H1 (cell line): ENCODE measurements around the gene PRADC1. TPM values are rescaled to one million over a fixed set of nuclear protein-coding genes. Genes with fewer than 3 reads are reported as not detected.

Experiments
- FOSL1 ChIP-seq: IDR thresholded peaks from 2 replicates; pipeline ENCODE4 v1.6.1; 2011; ENCODE audit warnings: mild to moderate bottlenecking, low read depth, low read length, moderate library complexity; ENCODE audit not compliant: insufficient read depth
- HDAC6 ChIP-seq: IDR thresholded peaks from one replicate; pipeline ENCODE4 v1.7.1; 2012; ENCODE audit warnings: low read depth, mild to moderate bottlenecking, inconsistent platforms, low read length, moderate library complexity
- RFX5 ChIP-seq: IDR thresholded peaks from 2 replicates; pipeline ENCODE4 v1.6.1; 2011; ENCODE audit warnings: low read depth, low read length, improper control_type of control experiment, borderline replicate concordance
- SP4 ChIP-seq: IDR thresholded peaks from 2 replicates; pipeline ENCODE4 v1.6.1; 2012; ENCODE audit warnings: low read length, inconsistent platforms
- TCF12 ChIP-seq: IDR thresholded peaks from 2 replicates; pipeline ENCODE4 v1.6.1; 2011; ENCODE audit warnings: low read depth, mild to moderate bottlenecking, low read length
- polyA plus RNA-seq, 7 experiments: library from polyadenylated mRNA; depleted of rRNA in 3 of 7; stranded (reverse) in 5 of 7; unstranded in 2 of 7; fragments of >200 nt in 5 of 7; fragments of 200-250 nt in 2 of 7; gene quantifications; 1 replicate in 5 of 7; 2 replicates in 1 of 7; 4 replicates in 1 of 7; pipeline versions ENCODE4 v1.2.1 to v1.2.3, GENCODE V29; 2011 to 2013; ENCODE audit warnings: missing spikeins in 2 of 7, mixed read lengths in 2 of 7
- total RNA-seq: library from RNA; stranded (reverse); fragmentation: NEBNext Ultra II Directional; extraction: Animal tissue kit (Norgen Biotek cat#: 25700); gene quantifications from 2 replicates; pipeline ENCODE4 v1.2.1, GENCODE V29; 2021
- TF ChIP-seq, protein P1 (sequence below): fragments of 300-600 bp; sonication (generic); IDR thresholded peaks from 2 replicates; pipeline ENCODE4 v1.7.1; 2012; ENCODE audit warnings: low read length, moderate library complexity, mild to moderate bottlenecking, inconsistent platforms; ENCODE audit not compliant: insufficient replicate concordance

PRADC1 gene
- total and polyA plus RNA-seq, 2 of the 8 experiments (the other 6 are each of a cell fraction or from before 2014, with no cell fraction given) = 8.9 to 13.1 TPM

DNA sequence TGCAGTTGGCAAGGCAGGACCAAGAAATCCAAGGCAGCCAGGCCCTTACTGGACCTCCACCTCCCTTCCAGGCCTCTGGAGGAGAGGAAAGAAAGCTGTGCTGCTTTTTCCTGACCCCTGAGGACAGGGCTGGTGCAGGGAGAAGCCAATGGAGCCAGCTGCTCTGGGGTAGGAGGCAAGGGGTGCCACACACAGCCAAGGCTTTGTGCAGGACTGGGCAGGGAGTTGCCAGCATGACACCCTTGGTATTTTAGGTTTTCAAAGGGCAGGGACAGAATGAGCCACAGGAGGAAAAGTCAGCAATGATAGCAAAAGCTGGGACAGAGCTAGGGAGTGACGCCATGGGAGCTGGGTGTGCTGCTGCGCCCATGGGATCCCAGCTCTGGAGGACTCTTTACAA, 24.0 kb upstream of the PRADC1 start (continued):
- TF ChIP-seq, protein P1, sequence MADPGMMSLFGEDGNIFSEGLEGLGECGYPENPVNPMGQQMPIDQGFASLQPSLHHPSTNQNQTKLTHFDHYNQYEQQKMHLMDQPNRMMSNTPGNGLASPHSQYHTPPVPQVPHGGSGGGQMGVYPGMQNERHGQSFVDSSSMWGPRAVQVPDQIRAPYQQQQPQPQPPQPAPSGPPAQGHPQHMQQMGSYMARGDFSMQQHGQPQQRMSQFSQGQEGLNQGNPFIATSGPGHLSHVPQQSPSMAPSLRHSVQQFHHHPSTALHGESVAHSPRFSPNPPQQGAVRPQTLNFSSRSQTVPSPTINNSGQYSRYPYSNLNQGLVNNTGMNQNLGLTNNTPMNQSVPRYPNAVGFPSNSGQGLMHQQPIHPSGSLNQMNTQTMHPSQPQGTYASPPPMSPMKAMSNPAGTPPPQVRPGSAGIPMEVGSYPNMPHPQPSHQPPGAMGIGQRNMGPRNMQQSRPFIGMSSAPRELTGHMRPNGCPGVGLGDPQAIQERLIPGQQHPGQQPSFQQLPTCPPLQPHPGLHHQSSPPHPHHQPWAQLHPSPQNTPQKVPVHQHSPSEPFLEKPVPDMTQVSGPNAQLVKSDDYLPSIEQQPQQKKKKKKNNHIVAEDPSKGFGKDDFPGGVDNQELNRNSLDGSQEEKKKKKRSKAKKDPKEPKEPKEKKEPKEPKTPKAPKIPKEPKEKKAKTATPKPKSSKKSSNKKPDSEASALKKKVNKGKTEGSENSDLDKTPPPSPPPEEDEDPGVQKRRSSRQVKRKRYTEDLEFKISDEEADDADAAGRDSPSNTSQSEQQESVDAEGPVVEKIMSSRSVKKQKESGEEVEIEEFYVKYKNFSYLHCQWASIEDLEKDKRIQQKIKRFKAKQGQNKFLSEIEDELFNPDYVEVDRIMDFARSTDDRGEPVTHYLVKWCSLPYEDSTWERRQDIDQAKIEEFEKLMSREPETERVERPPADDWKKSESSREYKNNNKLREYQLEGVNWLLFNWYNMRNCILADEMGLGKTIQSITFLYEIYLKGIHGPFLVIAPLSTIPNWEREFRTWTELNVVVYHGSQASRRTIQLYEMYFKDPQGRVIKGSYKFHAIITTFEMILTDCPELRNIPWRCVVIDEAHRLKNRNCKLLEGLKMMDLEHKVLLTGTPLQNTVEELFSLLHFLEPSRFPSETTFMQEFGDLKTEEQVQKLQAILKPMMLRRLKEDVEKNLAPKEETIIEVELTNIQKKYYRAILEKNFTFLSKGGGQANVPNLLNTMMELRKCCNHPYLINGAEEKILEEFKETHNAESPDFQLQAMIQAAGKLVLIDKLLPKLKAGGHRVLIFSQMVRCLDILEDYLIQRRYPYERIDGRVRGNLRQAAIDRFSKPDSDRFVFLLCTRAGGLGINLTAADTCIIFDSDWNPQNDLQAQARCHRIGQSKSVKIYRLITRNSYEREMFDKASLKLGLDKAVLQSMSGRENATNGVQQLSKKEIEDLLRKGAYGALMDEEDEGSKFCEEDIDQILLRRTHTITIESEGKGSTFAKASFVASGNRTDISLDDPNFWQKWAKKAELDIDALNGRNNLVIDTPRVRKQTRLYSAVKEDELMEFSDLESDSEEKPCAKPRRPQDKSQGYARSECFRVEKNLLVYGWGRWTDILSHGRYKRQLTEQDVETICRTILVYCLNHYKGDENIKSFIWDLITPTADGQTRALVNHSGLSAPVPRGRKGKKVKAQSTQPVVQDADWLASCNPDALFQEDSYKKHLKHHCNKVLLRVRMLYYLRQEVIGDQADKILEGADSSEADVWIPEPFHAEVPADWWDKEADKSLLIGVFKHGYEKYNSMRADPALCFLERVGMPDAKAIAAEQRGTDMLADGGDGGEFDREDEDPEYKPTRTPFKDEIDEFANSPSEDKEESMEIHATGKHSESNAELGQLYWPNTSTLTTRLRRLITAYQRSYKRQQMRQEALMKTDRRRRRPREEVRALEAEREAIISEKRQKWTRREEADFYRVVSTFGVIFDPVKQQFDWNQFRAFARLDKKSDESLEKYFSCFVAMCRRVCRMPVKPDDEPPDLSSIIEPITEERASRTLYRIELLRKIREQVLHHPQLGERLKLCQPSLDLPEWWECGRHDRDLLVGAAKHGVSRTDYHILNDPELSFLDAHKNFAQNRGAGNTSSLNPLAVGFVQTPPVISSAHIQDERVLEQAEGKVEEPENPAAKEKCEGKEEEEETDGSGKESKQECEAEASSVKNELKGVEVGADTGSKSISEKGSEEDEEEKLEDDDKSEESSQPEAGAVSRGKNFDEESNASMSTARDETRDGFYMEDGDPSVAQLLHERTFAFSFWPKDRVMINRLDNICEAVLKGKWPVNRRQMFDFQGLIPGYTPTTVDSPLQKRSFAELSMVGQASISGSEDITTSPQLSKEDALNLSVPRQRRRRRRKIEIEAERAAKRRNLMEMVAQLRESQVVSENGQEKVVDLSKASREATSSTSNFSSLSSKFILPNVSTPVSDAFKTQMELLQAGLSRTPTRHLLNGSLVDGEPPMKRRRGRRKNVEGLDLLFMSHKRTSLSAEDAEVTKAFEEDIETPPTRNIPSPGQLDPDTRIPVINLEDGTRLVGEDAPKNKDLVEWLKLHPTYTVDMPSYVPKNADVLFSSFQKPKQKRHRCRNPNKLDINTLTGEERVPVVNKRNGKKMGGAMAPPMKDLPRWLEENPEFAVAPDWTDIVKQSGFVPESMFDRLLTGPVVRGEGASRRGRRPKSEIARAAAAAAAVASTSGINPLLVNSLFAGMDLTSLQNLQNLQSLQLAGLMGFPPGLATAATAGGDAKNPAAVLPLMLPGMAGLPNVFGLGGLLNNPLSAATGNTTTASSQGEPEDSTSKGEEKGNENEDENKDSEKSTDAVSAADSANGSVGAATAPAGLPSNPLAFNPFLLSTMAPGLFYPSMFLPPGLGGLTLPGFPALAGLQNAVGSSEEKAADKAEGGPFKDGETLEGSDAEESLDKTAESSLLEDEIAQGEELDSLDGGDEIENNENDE = no peak
- no peak for TF ChIP-seq RFX5
- no peak for TF ChIP-seq SP4
- no peak for TF ChIP-seq HDAC6
- TF ChIP-seq FOSL1 = no peak
- no peak for TF ChIP-seq TCF12
- TF ChIP-seq, all 59 proteins: peak for 0
